GM15510 (cell line): ENCODE measurements around the gene P3H4.

Source experiments
- POLR2A ChIP-seq: IDR thresholded peaks from 3 replicates; pipeline ENCODE4 v1.6.1; 2011; ENCODE audit warnings: borderline replicate concordance; ENCODE audit not compliant: insufficient read length; ENCODE audit errors: extremely low read depth

P3H4 gene

GRCh38 chr17:41771389-41772206 lies 40.2 kb downstream of the P3H4 start:
- TF ChIP-seq POLR2A, result no peak

GRCh38 chr17:41769985-41770384 lies 41.8 kb downstream of the P3H4 start:
- TF ChIP-seq POLR2A, result no peak

GRCh38 chr17:41769346-41769862 lies 42.3 kb downstream of the P3H4 start:
- TF ChIP-seq POLR2A, result no peak

- no peak for TF ChIP-seq POLR2A
Observed at GRCh38 chr17:41768682-41769288, 43.0 kb downstream of the P3H4 start.

GRCh38 chr17:41767324-41768042 lies 44.3 kb downstream of the P3H4 start:
- no peak for TF ChIP-seq POLR2A

GRCh38 chr17:41766135-41766534 lies 45.6 kb downstream of the P3H4 start:
- TF ChIP-seq POLR2A, result no peak

- TF ChIP-seq POLR2A, result no peak
Observed at GRCh38 chr17:41763327-41763726, 48.4 kb downstream of the P3H4 start.

- no peak for TF ChIP-seq POLR2A
Observed at GRCh38 chr17:41762841-41763240, 48.9 kb downstream of the P3H4 start.

- TF ChIP-seq POLR2A, result no peak
Observed at GRCh38 chr17:41762391-41762790, 49.4 kb downstream of the P3H4 start.

- no peak for TF ChIP-seq POLR2A
Observed at GRCh38 chr17:41760878-41761277, 50.9 kb downstream of the P3H4 start.

GRCh38 chr17:41758601-41759000 lies 53.1 kb downstream of the P3H4 start:
- no peak for TF ChIP-seq POLR2A

GRCh38 chr17:41754066-41754465 lies 57.7 kb downstream of the P3H4 start:
- TF ChIP-seq POLR2A, result no peak
